Endothelial cell (in vitro differentiated cells): ENCODE measurements around the gene BMPER. TPM values are rescaled to one million over a fixed set of nuclear protein-coding genes. Genes with fewer than 3 reads are reported as not detected.
A peak's percentile ranks its signal among the peaks of the same experiment; 100 is the strongest.

Experiments
- DNase-seq: peaks from one replicate; pipeline ENCODE4 v3.0.0; 2021; ENCODE audit warnings: low spot score
- H3K27ac Mint-ChIP-seq: one replicate; pipeline ENCODE4 v1.8.0; 2021; ENCODE audit warnings: mixed read lengths, inconsistent platforms; ENCODE audit not compliant: unreplicated experiment
- H3K27me3 Mint-ChIP-seq: one replicate; pipeline ENCODE4 v1.8.0; 2021; ENCODE audit warnings: mild to moderate bottlenecking, moderate library complexity, mixed read lengths, inconsistent platforms; ENCODE audit not compliant: unreplicated experiment
- H3K36me3 Mint-ChIP-seq: one replicate; pipeline ENCODE4 v1.8.0; 2021; ENCODE audit warnings: mild to moderate bottlenecking, low read depth, mixed read lengths, inconsistent platforms; ENCODE audit not compliant: unreplicated experiment
- H3K4me1 Mint-ChIP-seq: one replicate; pipeline ENCODE4 v1.8.0; 2021; ENCODE audit warnings: mild to moderate bottlenecking, mixed read lengths, inconsistent platforms; ENCODE audit not compliant: unreplicated experiment
- H3K4me3 Mint-ChIP-seq: one replicate; pipeline ENCODE4 v1.8.0; 2021; ENCODE audit warnings: mild to moderate bottlenecking, mixed read lengths, inconsistent platforms; ENCODE audit not compliant: unreplicated experiment
- H3K9me3 Mint-ChIP-seq: one replicate; pipeline ENCODE4 v1.8.0; 2021; ENCODE audit warnings: mixed read lengths, inconsistent platforms; ENCODE audit not compliant: unreplicated experiment
- CTCF ChIP-seq: fragments of 200-600 bp; sonication (generic); IDR thresholded peaks from one replicate; pipeline ENCODE4 v1.5.0; 2021; ENCODE audit warnings: antibody characterized with exemption; ENCODE audit not compliant: unreplicated experiment
- total RNA-seq: library from RNA; stranded (reverse); fragmentation: NEBNext Ultra II Directional; extraction: Animal tissue kit (Norgen Biotek cat#: 25700); gene quantifications from one replicate; pipeline ENCODE4 v1.2.1, GENCODE V29; 2021; ENCODE audit not compliant: unreplicated experiment

Gene BMPER
- total RNA-seq, 1 donor from 2014 or later = 2.5 TPM

DNA sequence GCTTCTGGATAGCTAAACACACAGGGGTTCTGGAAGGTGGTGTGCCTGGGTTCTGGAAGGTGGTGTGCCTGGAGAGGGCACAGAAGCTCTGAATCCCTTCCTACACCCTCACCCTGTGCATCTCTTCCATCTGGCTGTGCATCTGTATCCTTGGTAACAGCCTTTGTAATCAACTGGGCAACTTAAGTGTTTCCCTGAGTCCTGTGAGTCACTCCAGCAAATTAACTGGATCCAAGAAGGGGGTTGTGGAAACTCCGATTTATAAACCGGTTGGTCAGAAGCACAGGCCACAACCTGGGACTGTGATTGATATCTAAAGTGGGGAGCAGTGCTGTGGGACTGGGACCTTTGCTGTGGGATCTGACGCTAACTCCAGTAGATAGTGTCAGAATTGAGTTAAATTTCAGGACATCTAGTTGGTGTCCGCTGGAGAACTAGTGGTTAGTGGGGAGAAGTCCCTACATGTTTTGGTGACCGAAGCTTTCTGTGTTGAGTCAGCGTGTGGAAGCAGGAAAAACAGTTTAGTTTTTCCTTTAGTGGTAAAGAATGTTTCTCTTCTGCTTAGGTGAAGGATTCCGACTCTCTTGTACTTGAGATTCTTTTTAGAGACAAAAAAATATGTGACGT, 228.1 kb downstream of the BMPER start:
- Mint-ChIP-seq H3K4me3 (no peak overlapping the region), H3K9me3 (no peaks in the 10 kb centered on the region), H3K36me3 (no peaks in the 10 kb centered on the region), H3K4me1 (peaks cover 3% of the 10 kb centered on the region), H3K27me3 (no peaks in the 10 kb centered on the region), H3K27ac (no peak overlapping the region)
- TF ChIP-seq CTCF = no peak
- no peak for DNase-seq

DNA sequence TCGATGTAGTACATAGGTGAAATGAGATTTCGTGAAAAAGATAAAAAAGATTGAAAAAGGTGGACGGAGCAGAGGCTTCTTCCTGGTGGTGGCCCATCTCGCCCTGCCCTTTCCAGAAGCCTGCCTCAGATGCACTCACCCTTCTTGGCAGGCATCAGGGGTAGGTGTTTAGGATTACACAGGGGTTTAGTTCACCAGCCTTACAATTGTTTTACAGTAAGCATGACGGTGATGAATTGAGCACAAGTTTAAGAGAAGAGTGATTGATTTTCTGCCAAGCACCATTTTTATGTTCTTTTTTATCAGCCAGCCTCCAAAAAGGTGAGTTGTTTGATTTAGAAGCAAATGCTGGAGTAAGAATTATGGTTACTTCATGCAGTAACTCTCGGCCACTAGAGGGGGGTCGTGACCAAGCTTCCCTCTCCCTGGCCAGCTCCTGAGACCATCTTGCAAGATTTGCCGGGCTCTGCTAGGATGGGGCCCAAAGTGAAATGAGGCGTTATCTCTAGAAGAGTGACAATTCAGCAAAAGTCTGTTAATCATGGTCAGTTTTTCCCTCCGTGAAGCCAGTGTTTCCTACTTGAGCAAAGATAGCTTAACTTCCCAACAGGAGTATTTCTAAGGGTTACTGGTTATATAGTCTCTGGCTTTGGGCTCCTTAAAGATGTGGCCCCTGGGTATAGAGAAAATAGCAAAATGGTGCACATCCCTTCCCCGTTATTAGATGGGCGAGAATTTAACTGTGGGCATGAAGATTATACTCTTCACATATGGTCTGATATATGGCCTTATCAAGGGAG, 228.8 kb downstream of the BMPER start:
- Mint-ChIP-seq H3K27me3 (no peaks in the 10 kb centered on the region), H3K36me3 (no peaks in the 10 kb centered on the region), H3K4me3 (no peak overlapping the region), H3K9me3 (no peaks in the 10 kb centered on the region), H3K4me1 (peaks cover 3% of the 10 kb centered on the region), H3K27ac (no peak overlapping the region)
- TF ChIP-seq CTCF = peak; percentile 79
- peak; percentile 83 for DNase-seq

GRCh38 chr7:34135924-34136323, 230.6 kb downstream of the BMPER start:
- H3K4me3 Mint-ChIP-seq = no peak overlapping the region
- no peaks in the 10 kb centered on the region for H3K9me3 Mint-ChIP-seq
- TF ChIP-seq CTCF = no peak
- H3K4me1 Mint-ChIP-seq = peaks cover 3% of the 10 kb centered on the region
- no peak for DNase-seq
- H3K27me3 Mint-ChIP-seq = no peaks in the 10 kb centered on the region
- no peak overlapping the region for H3K27ac Mint-ChIP-seq
- H3K36me3 Mint-ChIP-seq = no peaks in the 10 kb centered on the region

- H3K27me3 Mint-ChIP-seq = no peaks in the 10 kb centered on the region
- no peak for TF ChIP-seq CTCF
- H3K9me3 Mint-ChIP-seq = no peaks in the 10 kb centered on the region
- peaks cover 3% of the 10 kb centered on the region for H3K4me1 Mint-ChIP-seq
- H3K4me3 Mint-ChIP-seq = no peak overlapping the region
- no peaks in the 10 kb centered on the region for H3K36me3 Mint-ChIP-seq
- DNase-seq = no peak
- no peak overlapping the region for H3K27ac Mint-ChIP-seq
These were observed 231.4 kb downstream of the BMPER start for GRCh38 chr7:34136698-34137097.

DNA sequence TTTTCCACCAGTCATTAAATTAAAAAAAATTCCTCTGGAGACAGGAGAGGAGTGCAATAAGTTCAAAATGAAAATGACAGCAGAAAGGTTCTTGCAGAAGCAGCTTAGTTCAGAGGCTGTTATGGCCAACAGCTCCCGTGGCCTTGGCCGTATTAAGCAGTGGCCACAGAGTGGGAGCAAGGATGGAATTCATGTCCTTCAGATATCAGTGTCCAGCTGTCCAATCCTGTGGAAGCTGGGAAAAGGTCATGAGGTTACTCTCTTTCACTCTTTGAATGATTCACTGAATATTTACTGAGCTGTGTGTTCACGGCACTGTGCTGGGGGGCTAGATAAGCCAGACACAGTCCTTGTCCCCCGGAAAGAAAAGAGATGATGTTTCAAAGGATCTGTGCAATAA, 231.8 kb downstream of the BMPER start:
- no peak for TF ChIP-seq CTCF
- H3K4me1 Mint-ChIP-seq = peaks cover 3% of the 10 kb centered on the region
- no peak for DNase-seq
- no peaks in the 10 kb centered on the region for H3K27me3 Mint-ChIP-seq
- no peak overlapping the region for H3K27ac Mint-ChIP-seq
- H3K4me3 Mint-ChIP-seq = no peak overlapping the region
- H3K36me3 Mint-ChIP-seq = no peaks in the 10 kb centered on the region
- no peaks in the 10 kb centered on the region for H3K9me3 Mint-ChIP-seq
